ENCODE measurements around the gene MFRP.

MFRP gene

GRCh38 chr11:119305556-119306372 is 40.7 kb downstream of the MFRP start:
- H3K4me3 ChIP-seq (ENCODE audit: low read depth, low read length) = no peak overlapping the region
- TF ChIP-seq CTCF (IDR thresholded peaks at IDR 0.05; ENCODE audit: borderline replicate concordance, insufficient read depth, low read depth, low read length) = no peak

- TF ChIP-seq CTCF (IDR thresholded peaks at IDR 0.05; ENCODE audit: borderline replicate concordance, insufficient read depth, low read depth, low read length) = no peak
These were observed 43.2 kb downstream of the MFRP start for GRCh38 chr11:119303227-119303718.

GRCh38 chr11:119300198-119300964 is 46.1 kb downstream of the MFRP start:
- no peak overlapping the region for H3K4me3 ChIP-seq (ENCODE audit: low read depth, low read length)
- no peak for TF ChIP-seq CTCF (IDR thresholded peaks at IDR 0.05; ENCODE audit: borderline replicate concordance, insufficient read depth, low read depth, low read length)

More at GRCh38 chr11:119303227-119303718, 43.2 kb downstream of the MFRP start:
- H3K4me3 ChIP-seq (ENCODE audit: low read depth, low read length) = no peak overlapping the region

GRCh38 chr11:119299416-119299815 is 47.1 kb downstream of the MFRP start:
- H3K4me3 ChIP-seq (ENCODE audit: low read depth, low read length) = no peak overlapping the region
- TF ChIP-seq CTCF (IDR thresholded peaks at IDR 0.05; ENCODE audit: borderline replicate concordance, insufficient read depth, low read depth, low read length) = no peak

- no peak for TF ChIP-seq CTCF (IDR thresholded peaks at IDR 0.05; ENCODE audit: borderline replicate concordance, insufficient read depth, low read depth, low read length)
- H3K4me3 ChIP-seq (ENCODE audit: low read depth, low read length) = no peak overlapping the region
These were observed 47.8 kb downstream of the MFRP start for GRCh38 chr11:119298726-119299125.

- no peak overlapping the region for H3K4me3 ChIP-seq (ENCODE audit: low read depth, low read length)
- TF ChIP-seq CTCF (IDR thresholded peaks at IDR 0.05; ENCODE audit: borderline replicate concordance, insufficient read depth, low read depth, low read length) = no peak
These were observed 48.6 kb downstream of the MFRP start for GRCh38 chr11:119297938-119298337.
